ENCODE measurements around the gene GALNT17. TPM values are rescaled to one million over a fixed set of nuclear protein-coding genes. Genes with fewer than 3 reads are reported as not detected.

GALNT17 gene
- total RNA-seq (2022; extraction: Qiagen RNA extraction; ENCODE audit: low read depth): not detected in 5 replicates

DNA sequence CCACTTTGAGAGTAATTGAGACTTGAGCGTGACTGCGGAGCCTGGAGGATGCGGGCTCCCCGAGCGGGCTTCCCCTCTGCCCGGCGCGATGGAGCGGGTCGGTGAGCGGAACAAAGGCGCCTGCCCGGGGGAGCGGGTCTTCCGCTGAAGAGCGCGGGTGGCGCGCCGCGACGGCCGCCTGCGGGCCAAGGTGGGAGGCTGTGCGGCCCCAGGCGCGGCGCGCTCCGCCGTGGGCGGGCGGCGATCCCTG lies at the start of gene GALNT17:
TSS of gene GALNT17 (plus strand) at position 18 of the 250 bp plus-strand sequence.

Data from A549 treated with ZK216348 at 1 μM for 4 hours (cell line).